Measurements from ENCODE around the gene TMEM132D. TPM values are rescaled to one million over a fixed set of nuclear protein-coding genes. Genes with fewer than 3 reads are reported as not detected.

Gene TMEM132D
- total RNA-seq, 1 donor from 2014 or later: not detected

DNA sequence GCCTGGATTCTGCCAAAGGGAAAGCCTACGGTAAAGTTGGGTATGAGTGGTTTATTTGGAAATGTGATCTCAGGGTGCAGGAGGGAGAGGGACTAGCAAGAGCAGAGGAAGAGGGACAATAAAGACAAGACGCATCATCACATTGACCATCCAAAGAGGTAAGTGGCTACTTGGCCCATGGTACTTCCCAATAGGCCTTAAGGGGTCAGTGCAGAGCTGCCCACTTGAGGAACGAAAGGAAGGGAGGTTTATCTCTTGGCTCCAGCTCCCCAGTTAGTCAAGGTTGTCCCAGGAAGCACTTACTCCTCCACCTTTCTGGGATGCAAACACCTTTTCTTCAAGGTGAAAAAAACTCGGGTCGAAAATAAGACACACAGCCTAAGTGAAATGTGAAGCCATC, 323.9 kb downstream of the TMEM132D start:
- H3K36me3 ChIP-seq (ENCODE audit: insufficient read depth, low read length): no peaks in the 10 kb centered on the region
- Mint-ChIP-seq H3K36me3 (ENCODE audit: low read depth, unreplicated experiment) (no peaks in the 10 kb centered on the region), H3K9me3 (ENCODE audit: unreplicated experiment) (peaks cover 8% of the 10 kb centered on the region), H3K27me3 (ENCODE audit: low read depth, unreplicated experiment) (no peaks in the 10 kb centered on the region), H3K4me3 (ENCODE audit: unreplicated experiment) (no peak overlapping the region), H3K27ac (ENCODE audit: unreplicated experiment) (no peak overlapping the region), H3K4me1 (ENCODE audit: low read depth, unreplicated experiment) (no peaks in the 10 kb centered on the region)
- H2AFZ ChIP-seq (ENCODE audit: low read depth, low read length): no peak overlapping the region
- no peak overlapping the region for H3K4me3 ChIP-seq (ENCODE audit: insufficient read depth, low read depth, low read length)
- H4K20me1 ChIP-seq (ENCODE audit: insufficient read depth, low read length): no peaks in the 10 kb centered on the region
- H3K79me2 ChIP-seq (ENCODE audit: insufficient read depth, low read length): no peaks in the 10 kb centered on the region
- H3K4me2 ChIP-seq (ENCODE audit: low read length): no peak overlapping the region
- DNase-seq (ENCODE audit: low read depth): no peak
- no peak for FAIRE-seq
- no peak for TF ChIP-seq EZH2 (IDR thresholded peaks at IDR 0.05; ENCODE audit: insufficient read depth, low read length)
- TF ChIP-seq, protein P1, sequence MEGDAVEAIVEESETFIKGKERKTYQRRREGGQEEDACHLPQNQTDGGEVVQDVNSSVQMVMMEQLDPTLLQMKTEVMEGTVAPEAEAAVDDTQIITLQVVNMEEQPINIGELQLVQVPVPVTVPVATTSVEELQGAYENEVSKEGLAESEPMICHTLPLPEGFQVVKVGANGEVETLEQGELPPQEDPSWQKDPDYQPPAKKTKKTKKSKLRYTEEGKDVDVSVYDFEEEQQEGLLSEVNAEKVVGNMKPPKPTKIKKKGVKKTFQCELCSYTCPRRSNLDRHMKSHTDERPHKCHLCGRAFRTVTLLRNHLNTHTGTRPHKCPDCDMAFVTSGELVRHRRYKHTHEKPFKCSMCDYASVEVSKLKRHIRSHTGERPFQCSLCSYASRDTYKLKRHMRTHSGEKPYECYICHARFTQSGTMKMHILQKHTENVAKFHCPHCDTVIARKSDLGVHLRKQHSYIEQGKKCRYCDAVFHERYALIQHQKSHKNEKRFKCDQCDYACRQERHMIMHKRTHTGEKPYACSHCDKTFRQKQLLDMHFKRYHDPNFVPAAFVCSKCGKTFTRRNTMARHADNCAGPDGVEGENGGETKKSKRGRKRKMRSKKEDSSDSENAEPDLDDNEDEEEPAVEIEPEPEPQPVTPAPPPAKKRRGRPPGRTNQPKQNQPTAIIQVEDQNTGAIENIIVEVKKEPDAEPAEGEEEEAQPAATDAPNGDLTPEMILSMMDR (IDR thresholded peaks at IDR 0.05; ENCODE audit: insufficient read depth, low read depth, low read length): no peak
- no peaks in the 10 kb centered on the region for H3K4me1 ChIP-seq (ENCODE audit: insufficient read depth, low read length)
- no peaks in the 10 kb centered on the region for H3K9me3 ChIP-seq (ENCODE audit: insufficient read depth, low read depth, low read length)
- H3K27ac ChIP-seq (ENCODE audit: low read depth, low read length): no peak overlapping the region
- H3K27me3 ChIP-seq (ENCODE audit: insufficient read depth, low read length): no peaks in the 10 kb centered on the region
- H3K9ac ChIP-seq (ENCODE audit: low read length): no peak overlapping the region

DNA sequence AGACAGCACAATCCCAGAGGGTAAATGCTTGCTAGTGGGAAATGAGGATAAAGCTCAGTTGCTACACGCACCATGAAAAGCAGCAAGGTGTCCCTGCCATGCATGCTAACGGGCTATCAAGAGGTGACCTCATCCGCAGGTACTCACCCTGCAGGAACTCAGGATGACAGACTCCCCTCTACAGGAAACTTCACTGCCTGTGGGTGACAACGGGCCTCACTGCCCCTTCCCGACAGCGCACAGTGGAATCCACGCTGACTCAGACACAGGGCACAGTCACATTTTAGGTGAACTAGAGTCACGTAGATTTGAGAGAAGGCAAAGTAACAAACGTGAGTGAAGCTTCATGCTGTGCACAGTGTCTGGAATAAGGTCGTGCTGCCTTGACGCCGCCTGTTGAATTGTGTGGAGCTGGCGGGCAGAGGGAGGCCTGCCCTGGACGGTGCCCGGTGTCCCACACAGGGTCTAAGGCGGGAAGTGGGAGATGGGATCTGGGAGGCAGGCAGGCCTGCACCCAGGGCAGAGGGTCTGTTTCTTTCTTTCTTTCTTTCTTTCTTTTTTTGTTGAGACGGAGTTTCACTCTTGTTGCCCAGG, 331.8 kb downstream of the TMEM132D start:
- H3K4me1 Mint-ChIP-seq (ENCODE audit: low read depth, unreplicated experiment): no peaks in the 10 kb centered on the region
- no peak overlapping the region for H3K9ac ChIP-seq (ENCODE audit: low read length)
- no peaks in the 10 kb centered on the region for H3K36me3 ChIP-seq (ENCODE audit: insufficient read depth, low read length)
- TF ChIP-seq, protein P1 (IDR thresholded peaks at IDR 0.05; ENCODE audit: insufficient read depth, low read depth, low read length): no peak
- no peak for TF ChIP-seq EZH2 (IDR thresholded peaks at IDR 0.05; ENCODE audit: insufficient read depth, low read length)
- no peaks in the 10 kb centered on the region for H3K36me3 Mint-ChIP-seq (ENCODE audit: low read depth, unreplicated experiment)
- H3K27ac Mint-ChIP-seq (ENCODE audit: unreplicated experiment): no peak overlapping the region
- no peak overlapping the region for H3K27ac ChIP-seq (ENCODE audit: low read depth, low read length)
- no peak overlapping the region for H2AFZ ChIP-seq (ENCODE audit: low read depth, low read length)
- no peak overlapping the region for H3K4me3 ChIP-seq (ENCODE audit: insufficient read depth, low read depth, low read length)
- no peaks in the 10 kb centered on the region for H4K20me1 ChIP-seq (ENCODE audit: insufficient read depth, low read length)
- no peak overlapping the region for H3K4me2 ChIP-seq (ENCODE audit: low read length)
- H3K4me1 ChIP-seq (ENCODE audit: insufficient read depth, low read length): no peaks in the 10 kb centered on the region
- no peaks in the 10 kb centered on the region for H3K9me3 ChIP-seq (ENCODE audit: insufficient read depth, low read depth, low read length)
- H3K9me3 Mint-ChIP-seq (ENCODE audit: unreplicated experiment): peaks cover 1% of the 10 kb centered on the region
- FAIRE-seq (no peak), DNase-seq (ENCODE audit: low read depth) (no peak)
- H3K27me3 ChIP-seq (ENCODE audit: insufficient read depth, low read length): no peaks in the 10 kb centered on the region
- H3K79me2 ChIP-seq (ENCODE audit: insufficient read depth, low read length): no peaks in the 10 kb centered on the region
- no peaks in the 10 kb centered on the region for H3K27me3 Mint-ChIP-seq (ENCODE audit: low read depth, unreplicated experiment)
- H3K4me3 Mint-ChIP-seq (ENCODE audit: unreplicated experiment): no peak overlapping the region

DNA sequence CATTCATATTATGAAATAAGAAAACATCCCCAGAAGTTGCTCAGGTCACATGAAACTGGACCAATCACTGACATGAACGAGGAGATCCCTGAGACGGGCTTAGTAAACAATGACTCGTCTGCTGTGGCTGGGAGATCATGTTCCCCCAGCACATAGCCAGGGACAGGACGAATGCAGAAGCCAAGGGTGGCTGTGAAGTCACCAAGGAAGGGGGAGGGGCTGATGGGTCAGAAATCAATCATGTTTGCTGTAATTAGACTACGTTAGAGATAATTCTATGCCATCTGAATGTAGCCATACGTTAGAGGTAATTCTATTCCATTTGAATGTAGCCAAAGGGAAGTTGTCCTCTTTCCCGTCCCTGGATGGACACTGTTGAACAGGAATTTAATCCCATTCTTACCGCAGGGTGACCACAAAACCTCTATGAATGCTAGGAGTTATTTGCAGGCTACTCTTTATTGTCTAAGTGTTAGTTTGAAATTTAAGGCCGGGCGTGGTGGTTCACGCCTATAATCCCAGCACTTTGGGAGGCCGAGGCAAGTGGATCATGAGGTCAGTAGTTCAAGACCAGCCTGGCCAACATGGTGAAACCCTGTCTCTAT, 332.9 kb downstream of the TMEM132D start:
- H3K4me3 Mint-ChIP-seq (ENCODE audit: unreplicated experiment): no peak overlapping the region
- Histone ChIP-seq H3K4me2 (ENCODE audit: low read length) (no peak overlapping the region), H2AFZ (ENCODE audit: low read depth, low read length) (no peak overlapping the region), H3K27me3 (ENCODE audit: insufficient read depth, low read length) (no peaks in the 10 kb centered on the region), H3K9ac (ENCODE audit: low read length) (no peak overlapping the region), H3K27ac (ENCODE audit: low read depth, low read length) (no peak overlapping the region), H3K9me3 (ENCODE audit: insufficient read depth, low read depth, low read length) (no peaks in the 10 kb centered on the region), H3K4me3 (ENCODE audit: insufficient read depth, low read depth, low read length) (no peak overlapping the region), H3K79me2 (ENCODE audit: insufficient read depth, low read length) (no peaks in the 10 kb centered on the region), H4K20me1 (ENCODE audit: insufficient read depth, low read length) (no peaks in the 10 kb centered on the region), H3K4me1 (ENCODE audit: insufficient read depth, low read length) (no peaks in the 10 kb centered on the region), H3K36me3 (ENCODE audit: insufficient read depth, low read length) (no peaks in the 10 kb centered on the region)
- H3K9me3 Mint-ChIP-seq (ENCODE audit: unreplicated experiment): peaks cover 1% of the 10 kb centered on the region
- DNase-seq (ENCODE audit: low read depth) (peak; percentile 2), FAIRE-seq (no peak)
- no peak for TF ChIP-seq EZH2 (IDR thresholded peaks at IDR 0.05; ENCODE audit: insufficient read depth, low read length)
- TF ChIP-seq, protein P1 (IDR thresholded peaks at IDR 0.05; ENCODE audit: insufficient read depth, low read depth, low read length): no peak
- H3K27me3 Mint-ChIP-seq (ENCODE audit: low read depth, unreplicated experiment): no peaks in the 10 kb centered on the region
- no peaks in the 10 kb centered on the region for H3K36me3 Mint-ChIP-seq (ENCODE audit: low read depth, unreplicated experiment)
- H3K27ac Mint-ChIP-seq (ENCODE audit: unreplicated experiment): no peak overlapping the region
- no peaks in the 10 kb centered on the region for H3K4me1 Mint-ChIP-seq (ENCODE audit: low read depth, unreplicated experiment)

Data from astrocyte (in vitro differentiated cells and primary cell).